ENCODE results near the gene DNER. TPM values are rescaled to one million over a fixed set of nuclear protein-coding genes. Genes with fewer than 3 reads are reported as not detected.
A peak's percentile ranks its signal among the peaks of the same experiment; 100 is the strongest.

The DNER gene
- total RNA-seq, 1 experiment from 2014 or later: 2.9 TPM

GRCh38 chr2:229715895-229716507, 1.6 kb upstream of the DNER start (continued):
- TF ChIP-seq POLR2AphosphoS5 (IDR thresholded peaks at IDR 0.05; ENCODE audit: low read depth, low read length): no peak

- TF ChIP-seq REST (IDR thresholded peaks at IDR 0.05; ENCODE audit: low read depth) (peak; percentile 71), CTCF (IDR thresholded peaks at IDR 0.05 in 2 of 3, conservative IDR thresholded peaks at IDR 0.05 in 1 of 3; ENCODE audit: borderline replicate concordance in 1 of 3, insufficient read depth in 1 of 3, low read depth in 2 of 3, low read length in 2 of 3) (no peak)
- Histone ChIP-seq H3K9me2 (ENCODE audit: insufficient read depth) (no peaks in the 10 kb centered on the region), H3K9me3 (ENCODE audit: control insufficient read depth in 1 of 2, insufficient read depth in 1 of 2, low read depth in 1 of 2, low read length in 2 of 2) (no peaks in the 10 kb centered on the region), H2AFZ (ENCODE audit: low read depth, low read length, poor library complexity, severe bottlenecking) (no peak overlapping the region), H3K27me3 (ENCODE audit: insufficient read depth, low read length) (peaks cover 25% of the 10 kb centered on the region), H4K20me1 (ENCODE audit: insufficient read depth) (no peaks in the 10 kb centered on the region), H3K36me3 (ENCODE audit: control insufficient read depth in 1 of 2, insufficient read depth in 2 of 2, low read length in 2 of 2) (no peaks in the 10 kb centered on the region), H3K27ac (ENCODE audit: low read depth, low read length) (no peak overlapping the region), H3K4me3 (replicated peaks in 1 of 2; ENCODE audit: low read depth in 1 of 2, low read length in 2 of 2) (peak overlapping the region; percentile 19 to 33; a peak in 3 of 4 replicates), H3K4me1 (ENCODE audit: control insufficient read depth in 1 of 2, insufficient read depth in 2 of 2, low read length in 2 of 2) (peaks cover 0 to 11% of the 10 kb centered on the region in 2 experiments; a peak in 2 of 4 replicates), H3K4me2 (ENCODE audit: low read length) (peak overlapping the region; percentile 74), H3K79me2 (ENCODE audit: insufficient read depth, low read length) (no peaks in the 10 kb centered on the region), H3K9ac (ENCODE audit: low read length) (no peak overlapping the region)
- ATAC-seq (peak; percentile 50), DNase-seq (ENCODE audit: low read depth, low spot score) (no peak)
- ChIA-PET POLR2A (no interaction called here), RAD21 (ENCODE audit: low non-redundant PET in 1 of 2, low total read pairs in 2 of 2, uncharacterized antibody in 2 of 2, unreplicated experiment in 2 of 2) (no interaction called here), CTCF (interaction anchor here (1.2 kb wide), 1 partner anchor 284 kb away, joined by 4 read pairs; no protein-coding TSS in a partner anchor)
- BruUV-seq (replicated peaks): no TSS peak
- intact Hi-C loops (cut with micrococcal nuclease): loop anchor here (5.0 kb wide), 3 partner anchors 128 to 1033 kb away; no protein-coding TSS in a partner anchor
Measured at GRCh38 chr2:229714736-229715541, 584 bp upstream of the DNER start.

Measured in HCT116 (cell line).